Liver (tissue), 9 donors: ENCODE results near the gene STRA8. TPM values are rescaled to one million over a fixed set of nuclear protein-coding genes. Genes with fewer than 3 reads are reported as not detected.

Experiments
- DNase-seq: peaks from one replicate; pipeline ENCODE4 v3.0.0-alpha.2; 2017; ENCODE audit warnings: low spot score
- H3K27ac ChIP-seq, 2 donors: one replicate each; pipeline ENCODE4 v1.7.0; 2013; ENCODE audit warnings: inconsistent platforms in 2 of 2, low read length in 2 of 2, control low read depth in 1 of 2, low read depth in 1 of 2, mild to moderate bottlenecking in 1 of 2
- H3K27me3 ChIP-seq, 4 donors: one replicate each; pipeline versions ENCODE4 v1.6.1 to v1.7.0; 2013; ENCODE audit warnings: low read length in 3 of 4, inconsistent platforms in 1 of 4, mild to moderate bottlenecking in 1 of 4, moderate library complexity in 1 of 4; ENCODE audit not compliant: control insufficient read depth in 4 of 4, insufficient read depth in 4 of 4
- H3K36me3 ChIP-seq, 4 donors: one replicate each; pipeline versions ENCODE4 v1.6.1 to v1.7.0; 2013; ENCODE audit warnings: low read length in 3 of 4, mild to moderate bottlenecking in 3 of 4, low read depth in 1 of 4, moderate library complexity in 1 of 4; ENCODE audit not compliant: control insufficient read depth in 4 of 4, insufficient read depth in 3 of 4
- H3K4me1 ChIP-seq, 4 donors: one replicate each; pipeline versions ENCODE4 v1.6.1 to v1.7.0; 2013; ENCODE audit warnings: low read length in 3 of 4, mild to moderate bottlenecking in 3 of 4, moderate library complexity in 1 of 4; ENCODE audit not compliant: control insufficient read depth in 4 of 4, insufficient read depth in 4 of 4
- H3K4me3 ChIP-seq, 3 donors: one replicate each; pipeline versions ENCODE4 v1.6.1 to v1.7.0; 2013; ENCODE audit warnings: low read length in 3 of 3, control low read depth in 1 of 3, low read depth in 1 of 3, mild to moderate bottlenecking in 1 of 3
- H3K9ac ChIP-seq, 2 donors: one replicate each; pipeline ENCODE4 v1.7.0; 2013; ENCODE audit warnings: low read length in 2 of 2, mild to moderate bottlenecking in 2 of 2, moderate library complexity in 2 of 2, control low read depth in 1 of 2, low read depth in 1 of 2
- H3K9me3 ChIP-seq, 4 donors: one replicate each; pipeline versions ENCODE4 v1.6.1 to v1.7.0; 2013; ENCODE audit warnings: low read length in 3 of 4; ENCODE audit not compliant: control insufficient read depth in 4 of 4
- FOXA1 ChIP-seq: IDR thresholded peaks from 2 replicates; pipeline ENCODE4 v1.6.1; 2016; ENCODE audit warnings: antibody characterized with exemption
- FOXA2 ChIP-seq: IDR thresholded peaks from 2 replicates; pipeline ENCODE4 v1.6.1; 2016; ENCODE audit warnings: antibody characterized with exemption
- GABPA ChIP-seq, 2 donors: IDR thresholded peaks in 1 of 2; conservative IDR thresholded peaks in 1 of 2; 2 replicates each; pipeline ENCODE4 v1.6.1; 2016; ENCODE audit warnings: antibody characterized with exemption in 2 of 2, mild to moderate bottlenecking in 1 of 2, moderate library complexity in 1 of 2
- HNF4A ChIP-seq, 2 donors: conservative IDR thresholded peaks; 2 replicates each; pipeline ENCODE4 v1.6.1; 2016; ENCODE audit warnings: antibody characterized with exemption in 2 of 2, mild to moderate bottlenecking in 2 of 2
- JUND ChIP-seq, 2 donors: IDR thresholded peaks; 2 replicates each; pipeline ENCODE4 v1.6.1; 2016; ENCODE audit warnings: antibody characterized with exemption in 2 of 2
- RAD21 ChIP-seq, 2 donors: IDR thresholded peaks; 2 replicates each; pipeline ENCODE4 v1.6.1; 2016; ENCODE audit warnings: antibody characterized with exemption in 2 of 2, mild to moderate bottlenecking in 2 of 2
- RXRA ChIP-seq, 2 donors: IDR thresholded peaks; 2 replicates each; pipeline ENCODE4 v1.6.1; 2017 to 2018; ENCODE audit warnings: antibody characterized with exemption in 2 of 2, mild to moderate bottlenecking in 1 of 2
- TAF1 ChIP-seq: conservative IDR thresholded peaks from 2 replicates; pipeline ENCODE4 v1.6.1; 2016; ENCODE audit warnings: antibody characterized with exemption, mild to moderate bottlenecking
- ZBTB33 ChIP-seq: IDR thresholded peaks from 2 replicates; pipeline ENCODE4 v1.6.1; 2016; ENCODE audit warnings: antibody characterized with exemption
- WGBS: extraction: QIAGEN DNeasy Blood & Tissue Kit; methylation state at CpG from one replicate; pipeline ENCODE4 v1.1.7; 2013; 5-methylcytosine and 5-hydroxymethylcytosine counted together
- polyA plus RNA-seq, 2 donors: library from polyadenylated mRNA; stranded (reverse) in 1 of 2; unstranded in 1 of 2; fragments of 200-250 nt in 1 of 2; fragments of >200 nt in 1 of 2; fragmentation: Nextera tagmentation in 1 of 2; extraction: Ambion mirVana in 1 of 2; gene quantifications; one replicate each; pipeline versions ENCODE4 v1.2.1 to v1.2.3, GENCODE V29; 2013 to 2015
- total RNA-seq, 2 donors: library from RNA; depleted of rRNA; stranded (reverse); fragments of >200 nt; gene quantifications; one replicate each; pipeline ENCODE4 v1.2.3, GENCODE V29; 2014
- TF ChIP-seq, protein P1 (sequence below): IDR thresholded peaks from 2 replicates; pipeline ENCODE4 v1.6.1; 2016; ENCODE audit warnings: antibody characterized with exemption
- TF ChIP-seq, protein P2 (sequence below): IDR thresholded peaks from 2 replicates; pipeline ENCODE4 v1.6.1; 2016; ENCODE audit warnings: antibody characterized with exemption, mild to moderate bottlenecking
- donor health status: healthy.
- donor health status: healthy.
- donor health status: healthy.
- donor health status: healthy.
- donor health status: healthy.

STRA8 gene
- total and polyA plus RNA-seq, 4 donors: 0.14 TPM; not detected in 3

GRCh38 chr7:135242096-135242684 lies 8.6 kb downstream of the STRA8 start:
- Histone ChIP-seq H3K27ac (no peak overlapping the region), H3K27me3 (no peaks in the 10 kb centered on the region), H3K36me3 (no peaks in the 10 kb centered on the region), H3K9ac (no peak overlapping the region), H3K4me1 (no peaks in the 10 kb centered on the region), H3K4me3 (no peak overlapping the region), H3K9me3 (no peaks in the 10 kb centered on the region)
- TF ChIP-seq TAF1: no peak
- TF ChIP-seq FOXA1: no peak
- no peak for TF ChIP-seq ZBTB33
- TF ChIP-seq HNF4A (conservative IDR thresholded peaks at IDR 0.05): no peak
- peak; percentile 9 for DNase-seq
- WGBS: 84% methylated on average over 5 of the region's 5 CpGs

DNA sequence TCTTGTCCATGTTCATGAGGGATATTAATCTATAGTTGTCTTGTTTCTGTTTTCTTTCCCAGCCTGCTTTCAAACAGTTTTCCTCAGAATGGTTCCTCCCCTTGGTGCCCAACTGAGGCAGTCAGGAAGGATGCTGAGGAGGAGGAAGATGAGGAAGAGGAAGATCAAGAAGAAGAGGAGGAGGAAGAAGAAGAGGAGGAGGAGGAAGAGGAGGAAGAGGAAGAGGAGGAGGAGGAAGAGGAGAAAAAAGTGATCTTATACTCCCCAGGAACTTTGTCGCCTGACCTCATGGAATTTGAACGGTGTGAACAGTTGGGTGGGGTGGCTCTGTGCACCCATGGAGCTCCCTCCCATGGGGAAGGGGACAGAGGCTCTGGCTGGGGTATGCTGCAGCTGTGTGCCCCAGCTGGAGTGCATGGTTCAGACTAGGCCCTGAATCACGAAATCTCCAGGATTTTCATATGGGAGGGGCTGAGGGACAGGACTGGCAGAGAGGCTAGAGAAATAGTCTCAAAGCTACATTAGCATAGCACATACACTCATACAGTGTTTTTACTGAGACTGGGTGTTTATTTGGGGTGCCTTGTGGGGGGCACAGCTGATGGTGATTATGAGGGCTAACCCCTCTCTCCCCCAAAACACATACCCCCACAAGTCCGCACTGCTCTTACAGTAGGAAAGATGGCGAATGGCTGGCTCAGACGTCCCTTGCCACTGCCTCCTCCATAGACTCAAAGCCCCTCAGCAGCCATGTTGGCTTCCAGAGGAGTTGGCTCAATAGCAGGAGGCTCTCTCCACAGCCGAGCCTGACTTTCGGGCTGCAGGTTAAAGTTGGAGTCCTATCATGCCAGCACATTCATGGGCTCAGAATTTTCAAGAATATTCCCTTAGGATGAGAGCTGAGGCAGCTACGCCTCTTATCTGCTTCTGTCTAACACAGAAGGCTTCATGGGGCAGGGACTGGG lies 11.9 kb downstream of the STRA8 start:
- TF ChIP-seq RAD21 (IDR thresholded peaks at IDR 0.05) (no peak), FOXA2 (no peak), RXRA (IDR thresholded peaks at IDR 0.05) (no peak), JUND (IDR thresholded peaks at IDR 0.05) (no peak), GABPA (IDR thresholded peaks at IDR 0.05 in 1 of 2, conservative IDR thresholded peaks at IDR 0.05 in 1 of 2) (no peak)
- TF ChIP-seq, protein P1, sequence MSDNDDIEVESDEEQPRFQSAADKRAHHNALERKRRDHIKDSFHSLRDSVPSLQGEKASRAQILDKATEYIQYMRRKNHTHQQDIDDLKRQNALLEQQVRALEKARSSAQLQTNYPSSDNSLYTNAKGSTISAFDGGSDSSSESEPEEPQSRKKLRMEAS: no peak
- TF ChIP-seq, protein P2, sequence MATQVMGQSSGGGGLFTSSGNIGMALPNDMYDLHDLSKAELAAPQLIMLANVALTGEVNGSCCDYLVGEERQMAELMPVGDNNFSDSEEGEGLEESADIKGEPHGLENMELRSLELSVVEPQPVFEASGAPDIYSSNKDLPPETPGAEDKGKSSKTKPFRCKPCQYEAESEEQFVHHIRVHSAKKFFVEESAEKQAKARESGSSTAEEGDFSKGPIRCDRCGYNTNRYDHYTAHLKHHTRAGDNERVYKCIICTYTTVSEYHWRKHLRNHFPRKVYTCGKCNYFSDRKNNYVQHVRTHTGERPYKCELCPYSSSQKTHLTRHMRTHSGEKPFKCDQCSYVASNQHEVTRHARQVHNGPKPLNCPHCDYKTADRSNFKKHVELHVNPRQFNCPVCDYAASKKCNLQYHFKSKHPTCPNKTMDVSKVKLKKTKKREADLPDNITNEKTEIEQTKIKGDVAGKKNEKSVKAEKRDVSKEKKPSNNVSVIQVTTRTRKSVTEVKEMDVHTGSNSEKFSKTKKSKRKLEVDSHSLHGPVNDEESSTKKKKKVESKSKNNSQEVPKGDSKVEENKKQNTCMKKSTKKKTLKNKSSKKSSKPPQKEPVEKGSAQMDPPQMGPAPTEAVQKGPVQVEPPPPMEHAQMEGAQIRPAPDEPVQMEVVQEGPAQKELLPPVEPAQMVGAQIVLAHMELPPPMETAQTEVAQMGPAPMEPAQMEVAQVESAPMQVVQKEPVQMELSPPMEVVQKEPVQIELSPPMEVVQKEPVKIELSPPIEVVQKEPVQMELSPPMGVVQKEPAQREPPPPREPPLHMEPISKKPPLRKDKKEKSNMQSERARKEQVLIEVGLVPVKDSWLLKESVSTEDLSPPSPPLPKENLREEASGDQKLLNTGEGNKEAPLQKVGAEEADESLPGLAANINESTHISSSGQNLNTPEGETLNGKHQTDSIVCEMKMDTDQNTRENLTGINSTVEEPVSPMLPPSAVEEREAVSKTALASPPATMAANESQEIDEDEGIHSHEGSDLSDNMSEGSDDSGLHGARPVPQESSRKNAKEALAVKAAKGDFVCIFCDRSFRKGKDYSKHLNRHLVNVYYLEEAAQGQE: no peak
- Histone ChIP-seq H3K27me3 (no peaks in the 10 kb centered on the region), H3K4me3 (no peak overlapping the region), H3K9ac (no peak overlapping the region), H3K9me3 (no peaks in the 10 kb centered on the region), H3K4me1 (no peaks in the 10 kb centered on the region), H3K27ac (no peak overlapping the region), H3K36me3 (no peaks in the 10 kb centered on the region)
- WGBS: 93% methylated on average over 9 of the region's 9 CpGs
- no peak for DNase-seq
